AG04450 (cell line): ENCODE measurements around the gene OR7D2. TPM values are rescaled to one million over a fixed set of nuclear protein-coding genes. Genes with fewer than 3 reads are reported as not detected.

Source experiments
- CTCF ChIA-PET: fragments of 300-600, 350-600 bp; formaldehyde crosslinking; extraction: SDS; loops from one replicate; lab custom pipeline; 2022; ENCODE audit warnings: antibody characterized with exemption, inconsistent platforms; lab: Charles Lee
- POLR2A ChIA-PET: fragments of 350-600 bp; formaldehyde crosslinking; extraction: SDS; loops from one replicate; lab custom pipeline; 2021; ENCODE audit warnings: antibody characterized with exemption, inconsistent platforms; lab: Yijun Ruan, JAX
- DNase-seq: peaks from one replicate; pipeline ENCODE4 v3.0.0-alpha.2; 2011; ENCODE audit warnings: low read depth, low spot score
- H3K27ac ChIP-seq: one replicate; pipeline ENCODE4 v1.5.1; 2012; ENCODE audit warnings: low read depth, low read length, control low read depth
- H3K27me3 ChIP-seq: one replicate; pipeline ENCODE4 v1.6.0; 2012; ENCODE audit warnings: low read length; ENCODE audit not compliant: control insufficient read depth, insufficient read depth
- H3K4me3 ChIP-seq: 2 replicates; pipeline ENCODE4 v1.5.1; 2011; ENCODE audit warnings: mild to moderate bottlenecking, low read depth, low read length, control low read depth
- H3K9me3 ChIP-seq: 2 replicates; pipeline ENCODE4 v1.5.1; 2012; ENCODE audit warnings: low read length; ENCODE audit not compliant: control insufficient read depth, insufficient read depth
- polyA plus RNA-seq: library from polyadenylated mRNA; depleted of rRNA; stranded (reverse); fragments of >200 nt; gene quantifications from 2 replicates; pipeline ENCODE4 v1.2.3, GENCODE V29; 2011
- TF ChIP-seq, protein P1 (sequence below): IDR thresholded peaks from 2 replicates; pipeline ENCODE4 v1.5.1; 2011; ENCODE audit warnings: low read depth, low read length, control low read depth, inconsistent platforms

The OR7D2 gene
- polyA plus RNA-seq, 1 experiment: not detected

DNA sequence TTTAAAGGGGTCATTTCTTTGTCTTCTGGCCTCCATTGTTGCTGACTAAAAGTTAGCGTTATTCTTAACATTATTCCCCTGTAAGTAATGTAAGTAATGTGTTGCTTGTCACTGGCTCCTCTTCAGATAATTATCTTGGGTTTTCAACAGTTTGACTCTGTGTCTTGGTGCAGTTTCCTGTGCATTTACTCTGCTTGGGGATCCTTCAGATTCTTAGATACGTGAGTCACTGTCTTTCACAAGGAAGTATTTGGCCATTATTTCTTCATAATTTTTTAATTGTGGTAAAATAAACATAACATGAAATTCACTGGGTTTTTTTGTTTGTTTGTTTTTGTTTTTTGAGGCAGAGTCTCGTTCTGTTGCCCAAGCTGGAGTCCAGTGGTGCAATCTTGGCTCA, 13.5 kb upstream of the OR7D2 start:
- DNase-seq: no peak
- Histone ChIP-seq H3K27ac (no peak overlapping the region), H3K9me3 (peaks cover 55% of the 10 kb centered on the region), H3K27me3 (no peaks in the 10 kb centered on the region), H3K4me3 (no peak overlapping the region)
- CTCF ChIA-PET: no interaction called here
- TF ChIP-seq, protein P1, sequence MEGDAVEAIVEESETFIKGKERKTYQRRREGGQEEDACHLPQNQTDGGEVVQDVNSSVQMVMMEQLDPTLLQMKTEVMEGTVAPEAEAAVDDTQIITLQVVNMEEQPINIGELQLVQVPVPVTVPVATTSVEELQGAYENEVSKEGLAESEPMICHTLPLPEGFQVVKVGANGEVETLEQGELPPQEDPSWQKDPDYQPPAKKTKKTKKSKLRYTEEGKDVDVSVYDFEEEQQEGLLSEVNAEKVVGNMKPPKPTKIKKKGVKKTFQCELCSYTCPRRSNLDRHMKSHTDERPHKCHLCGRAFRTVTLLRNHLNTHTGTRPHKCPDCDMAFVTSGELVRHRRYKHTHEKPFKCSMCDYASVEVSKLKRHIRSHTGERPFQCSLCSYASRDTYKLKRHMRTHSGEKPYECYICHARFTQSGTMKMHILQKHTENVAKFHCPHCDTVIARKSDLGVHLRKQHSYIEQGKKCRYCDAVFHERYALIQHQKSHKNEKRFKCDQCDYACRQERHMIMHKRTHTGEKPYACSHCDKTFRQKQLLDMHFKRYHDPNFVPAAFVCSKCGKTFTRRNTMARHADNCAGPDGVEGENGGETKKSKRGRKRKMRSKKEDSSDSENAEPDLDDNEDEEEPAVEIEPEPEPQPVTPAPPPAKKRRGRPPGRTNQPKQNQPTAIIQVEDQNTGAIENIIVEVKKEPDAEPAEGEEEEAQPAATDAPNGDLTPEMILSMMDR: no peak
- POLR2A ChIA-PET: no interaction called here

DNA sequence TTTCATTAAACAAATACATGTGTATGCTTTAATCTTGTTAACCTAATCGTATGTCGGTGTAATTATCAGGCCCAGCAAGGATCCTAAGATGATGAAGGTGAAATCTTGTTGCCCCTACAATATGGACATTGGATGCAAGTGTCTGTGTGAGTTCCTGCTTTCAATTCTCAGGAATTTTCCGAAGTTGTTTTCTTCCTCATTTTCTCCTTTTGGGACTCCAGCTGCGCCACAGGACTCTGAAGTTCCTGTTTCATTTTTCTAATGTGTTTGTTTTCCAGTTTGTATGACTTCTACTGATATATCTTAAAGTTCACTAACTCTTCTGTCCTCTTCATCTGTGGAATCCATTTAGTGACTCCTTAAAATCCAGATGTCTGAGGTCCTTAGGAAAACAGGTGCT, 11.9 kb upstream of the OR7D2 start:
- CTCF ChIA-PET: no interaction called here
- Histone ChIP-seq H3K27ac (no peak overlapping the region), H3K9me3 (peaks cover 39% of the 10 kb centered on the region), H3K4me3 (no peak overlapping the region), H3K27me3 (no peaks in the 10 kb centered on the region)
- TF ChIP-seq, protein P1: no peak
- POLR2A ChIA-PET: no interaction called here
- no peak for DNase-seq

DNA sequence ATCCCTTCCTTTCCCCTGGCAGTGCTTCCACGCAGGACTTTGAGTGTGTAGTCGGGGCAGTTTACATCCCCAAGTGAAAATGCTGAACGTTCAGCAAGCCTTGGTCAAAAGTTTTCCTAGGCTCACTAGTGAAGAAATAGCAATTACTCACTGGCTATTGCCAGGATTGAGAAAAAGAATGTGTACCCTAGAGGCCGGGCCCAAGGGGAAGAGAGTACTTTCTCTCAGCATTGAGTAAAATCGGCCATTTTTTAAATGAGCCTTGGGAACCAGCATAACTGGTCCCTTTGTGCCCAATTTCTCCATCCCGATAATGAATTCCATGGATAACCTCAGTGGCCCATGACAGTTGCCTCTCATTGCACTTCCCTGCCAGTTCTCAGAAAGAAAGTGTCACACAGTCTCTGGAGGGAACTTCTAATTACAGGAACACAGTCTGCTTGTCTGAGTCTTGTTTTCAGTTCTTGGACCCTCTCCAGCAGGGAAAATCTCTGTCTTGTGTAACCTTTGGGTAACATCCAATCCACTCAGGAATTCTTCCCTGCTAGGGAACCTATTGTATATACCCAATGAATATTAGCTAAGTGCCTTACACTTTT, 7.3 kb upstream of the OR7D2 start:
- Histone ChIP-seq H3K27ac (no peak overlapping the region), H3K4me3 (no peak overlapping the region), H3K9me3 (peaks cover 23% of the 10 kb centered on the region), H3K27me3 (no peaks in the 10 kb centered on the region)
- POLR2A ChIA-PET: no interaction called here
- no peak for DNase-seq
- TF ChIP-seq, protein P1: no peak
- CTCF ChIA-PET: no interaction called here

DNA sequence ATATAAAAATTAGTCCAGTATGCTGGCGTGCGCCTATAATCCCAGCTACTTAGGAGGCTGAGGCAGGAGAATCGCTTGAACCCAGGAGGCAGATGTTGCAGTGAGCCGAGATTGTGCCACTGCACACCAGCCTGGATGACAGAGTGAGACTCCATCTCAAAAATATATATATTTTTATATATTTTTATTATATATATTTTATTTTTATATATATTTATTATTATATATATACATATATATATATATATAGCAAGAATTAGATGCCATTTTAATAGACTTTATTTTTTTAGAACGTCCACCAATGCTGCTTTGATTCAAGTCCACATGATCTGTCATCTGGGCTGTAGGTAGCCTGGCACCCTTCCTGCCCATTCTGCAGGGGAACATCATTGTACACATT, 3.5 kb upstream of the OR7D2 start:
- Histone ChIP-seq H3K4me3 (no peak overlapping the region), H3K27me3 (no peaks in the 10 kb centered on the region), H3K27ac (no peak overlapping the region), H3K9me3 (peaks cover 15% of the 10 kb centered on the region)
- DNase-seq: no peak
- ChIA-PET POLR2A (no interaction called here), CTCF (no interaction called here)
- TF ChIP-seq, protein P1: no peak

DNA sequence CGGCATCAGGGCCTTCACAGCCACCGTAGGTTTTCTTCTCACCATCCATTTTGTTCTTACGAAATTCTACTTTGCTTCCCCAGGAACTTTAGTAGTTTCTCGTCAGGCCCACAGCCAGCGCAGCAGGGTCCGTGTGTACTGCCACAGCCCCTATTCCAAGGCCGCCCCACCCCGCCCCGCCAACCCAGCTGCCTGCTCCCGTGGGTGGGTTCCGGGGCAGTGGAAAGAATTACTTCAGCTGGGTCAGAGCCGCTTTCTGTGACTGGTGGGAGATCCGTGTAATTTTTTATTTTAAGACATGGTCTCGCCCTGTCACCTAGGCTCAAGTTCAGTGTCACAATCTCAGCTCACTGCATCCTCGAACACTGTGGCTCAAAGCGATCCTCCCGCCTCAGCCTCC, 4.2 kb downstream of the OR7D2 start:
- Histone ChIP-seq H3K4me3 (no peak overlapping the region), H3K27ac (no peak overlapping the region), H3K27me3 (no peaks in the 10 kb centered on the region), H3K9me3 (peaks cover 20% of the 10 kb centered on the region)
- TF ChIP-seq, protein P1: no peak
- DNase-seq: no peak
- ChIA-PET CTCF (no interaction called here), POLR2A (no interaction called here)
